Liver (tissue), 3 donors: Measurements from ENCODE around the gene TRAK1.

Experiments
- CTCF ChIP-seq: fragments of 150-350 bp; IDR thresholded peaks from 2 replicates; pipeline ENCODE4 v1.5.1; 2017; ENCODE audit warnings: improper control_type of control experiment, low read depth, low read length; ENCODE audit not compliant: missing input control
- EGR1 ChIP-seq, 2 donors: IDR thresholded peaks; 2 replicates each; pipeline ENCODE4 v1.6.1; 2016 to 2018; ENCODE audit warnings: antibody characterized with exemption in 2 of 2, low read depth in 2 of 2
- GABPA ChIP-seq, 2 donors: IDR thresholded peaks in 1 of 2; conservative IDR thresholded peaks in 1 of 2; 2 replicates each; pipeline ENCODE4 v1.6.1; 2016; ENCODE audit warnings: antibody characterized with exemption in 2 of 2, mild to moderate bottlenecking in 1 of 2, moderate library complexity in 1 of 2
- MAX ChIP-seq: IDR thresholded peaks from 2 replicates; pipeline ENCODE4 v1.6.1; 2016; ENCODE audit warnings: antibody characterized with exemption
- NR2F2 ChIP-seq: IDR thresholded peaks from 2 replicates; pipeline ENCODE4 v1.6.1; 2016; ENCODE audit warnings: antibody characterized with exemption
- SP1 ChIP-seq: IDR thresholded peaks from 2 replicates; pipeline ENCODE4 v1.6.1; 2018; ENCODE audit warnings: antibody characterized with exemption, mild to moderate bottlenecking
- TAF1 ChIP-seq: conservative IDR thresholded peaks from 2 replicates; pipeline ENCODE4 v1.6.1; 2016; ENCODE audit warnings: antibody characterized with exemption, mild to moderate bottlenecking
- TF ChIP-seq, protein P1 (sequence below): IDR thresholded peaks from 2 replicates; pipeline ENCODE4 v1.6.1; 2016; ENCODE audit warnings: antibody characterized with exemption, mild to moderate bottlenecking
- donor health status: healthy.
- donor health status: healthy.

DNA sequence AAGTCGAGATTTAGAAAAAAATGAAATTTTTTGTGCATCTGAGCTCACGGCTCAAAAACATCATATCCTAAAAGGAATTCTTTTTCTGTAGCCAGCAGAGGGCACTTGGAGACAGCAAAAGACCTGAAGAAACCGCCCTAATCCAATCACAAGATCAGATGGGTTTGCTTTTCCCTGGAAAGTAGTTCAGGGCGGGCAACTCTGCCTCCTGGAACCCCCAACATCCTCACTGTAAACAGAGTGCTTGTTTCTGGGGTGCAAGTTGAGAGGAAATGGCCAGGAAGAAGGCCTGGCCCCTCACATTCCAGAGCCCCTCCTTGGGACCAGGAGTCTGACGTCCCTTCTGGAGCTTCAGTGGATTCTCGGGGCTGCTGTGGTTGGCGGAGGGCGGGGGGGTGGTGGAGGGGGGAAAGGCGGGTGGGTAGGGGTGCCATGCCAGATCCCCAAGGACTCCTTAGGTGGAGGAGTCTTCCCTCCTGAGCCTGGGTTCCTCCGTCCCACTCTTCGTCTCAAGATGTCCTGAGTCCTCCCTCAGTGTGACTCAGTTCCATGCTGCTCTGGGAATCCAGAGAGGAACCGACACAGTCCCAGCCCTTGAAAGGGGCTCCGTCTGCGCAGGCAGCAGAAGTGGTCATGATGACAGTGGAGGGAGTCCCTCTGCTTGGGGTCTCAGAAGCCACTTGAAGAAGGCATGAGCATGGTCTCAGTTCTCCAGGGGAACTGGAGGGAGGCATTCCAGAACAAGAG is 139.0 kb downstream of the TRAK1 start:
- peak; percentile 59 for TF ChIP-seq CTCF
- no peak for TF ChIP-seq EGR1 (IDR thresholded peaks at IDR 0.05; ENCODE audit: low read depth in 2 of 2)
- TF ChIP-seq TAF1 = no peak
- no peak for TF ChIP-seq SP1
- TF ChIP-seq MAX = no peak
- TF ChIP-seq NR2F2 = no peak
- TF ChIP-seq, protein P1, sequence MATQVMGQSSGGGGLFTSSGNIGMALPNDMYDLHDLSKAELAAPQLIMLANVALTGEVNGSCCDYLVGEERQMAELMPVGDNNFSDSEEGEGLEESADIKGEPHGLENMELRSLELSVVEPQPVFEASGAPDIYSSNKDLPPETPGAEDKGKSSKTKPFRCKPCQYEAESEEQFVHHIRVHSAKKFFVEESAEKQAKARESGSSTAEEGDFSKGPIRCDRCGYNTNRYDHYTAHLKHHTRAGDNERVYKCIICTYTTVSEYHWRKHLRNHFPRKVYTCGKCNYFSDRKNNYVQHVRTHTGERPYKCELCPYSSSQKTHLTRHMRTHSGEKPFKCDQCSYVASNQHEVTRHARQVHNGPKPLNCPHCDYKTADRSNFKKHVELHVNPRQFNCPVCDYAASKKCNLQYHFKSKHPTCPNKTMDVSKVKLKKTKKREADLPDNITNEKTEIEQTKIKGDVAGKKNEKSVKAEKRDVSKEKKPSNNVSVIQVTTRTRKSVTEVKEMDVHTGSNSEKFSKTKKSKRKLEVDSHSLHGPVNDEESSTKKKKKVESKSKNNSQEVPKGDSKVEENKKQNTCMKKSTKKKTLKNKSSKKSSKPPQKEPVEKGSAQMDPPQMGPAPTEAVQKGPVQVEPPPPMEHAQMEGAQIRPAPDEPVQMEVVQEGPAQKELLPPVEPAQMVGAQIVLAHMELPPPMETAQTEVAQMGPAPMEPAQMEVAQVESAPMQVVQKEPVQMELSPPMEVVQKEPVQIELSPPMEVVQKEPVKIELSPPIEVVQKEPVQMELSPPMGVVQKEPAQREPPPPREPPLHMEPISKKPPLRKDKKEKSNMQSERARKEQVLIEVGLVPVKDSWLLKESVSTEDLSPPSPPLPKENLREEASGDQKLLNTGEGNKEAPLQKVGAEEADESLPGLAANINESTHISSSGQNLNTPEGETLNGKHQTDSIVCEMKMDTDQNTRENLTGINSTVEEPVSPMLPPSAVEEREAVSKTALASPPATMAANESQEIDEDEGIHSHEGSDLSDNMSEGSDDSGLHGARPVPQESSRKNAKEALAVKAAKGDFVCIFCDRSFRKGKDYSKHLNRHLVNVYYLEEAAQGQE = no peak
- no peak for TF ChIP-seq GABPA (IDR thresholded peaks at IDR 0.05 in 1 of 2, conservative IDR thresholded peaks at IDR 0.05 in 1 of 2)
